Measurements from ENCODE around the gene SUPT20HL1. TPM values are rescaled to one million over a fixed set of nuclear protein-coding genes. Genes with fewer than 3 reads are reported as not detected.

SUPT20HL1 gene
- total and polyA plus RNA-seq, 2 of the 4 experiments (the other 2 are of a cell fraction), result not detected

DNA sequence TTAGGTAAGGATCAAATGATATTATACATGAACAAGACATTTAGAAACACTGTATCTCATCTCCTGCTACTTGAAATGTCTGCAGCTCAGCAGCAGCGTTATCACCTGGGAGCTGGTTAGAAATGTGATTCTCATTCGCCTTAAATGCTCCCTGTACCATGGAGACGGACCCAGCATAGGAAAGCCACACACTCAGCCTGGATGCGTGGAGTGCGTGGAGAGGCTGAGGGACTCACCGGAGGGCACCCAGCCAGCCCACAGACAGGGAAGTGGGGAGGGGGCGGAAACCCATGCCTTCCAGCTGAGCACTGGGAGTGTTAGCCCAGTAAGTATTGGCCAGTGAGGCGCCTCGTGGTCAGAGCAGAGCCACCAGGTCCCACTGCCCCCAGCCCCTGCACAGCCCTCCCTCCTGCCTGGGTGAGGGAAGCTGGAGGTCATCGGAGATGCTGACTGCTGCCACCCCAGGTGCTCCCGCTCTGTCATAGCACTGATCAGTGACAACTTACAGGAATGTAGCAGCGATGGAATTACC is 15.2 kb downstream of the SUPT20HL1 start:
- H2BK120ac ChIP-seq (ENCODE audit: low read depth, low read length), result no peak overlapping the region
- H4K91ac ChIP-seq (ENCODE audit: insufficient read depth, low read depth, low read length), result no peak overlapping the region
- no peak overlapping the region for H2AFZ ChIP-seq (replicated peaks; ENCODE audit: low read length, poor library complexity)
- no peak overlapping the region for H3K18ac ChIP-seq (ENCODE audit: low read depth, low read length)
- POLR2A ChIA-PET (ENCODE audit: unreplicated experiment), result no interaction called here
- no peak overlapping the region for H3K4me2 ChIP-seq (ENCODE audit: low read depth, low read length)
- H3K27me3 ChIP-seq (ENCODE audit: control insufficient read depth, insufficient read depth, low read length), result peaks cover 16% of the 10 kb centered on the region
- no peak overlapping the region for H3K9ac ChIP-seq (ENCODE audit: low read depth, low read length)
- no peak overlapping the region for H3K23ac ChIP-seq (ENCODE audit: low read depth, low read length)
- H2BK15ac ChIP-seq (ENCODE audit: low read depth, low read length), result no peak overlapping the region
- 83% methylated on average over 1 of the region's 12 CpGs; no CpG with 5 or more reads in 1 of the 2 experiments for WGBS, 2 experiments (ENCODE audit: extremely low coverage in 2 of 2, insufficient read length in 1 of 2)
- no peak overlapping the region for H2AK9ac ChIP-seq (replicated peaks; ENCODE audit: low read depth, low read length, poor library complexity)
- no peak overlapping the region for H3K56ac ChIP-seq (ENCODE audit: extremely low read depth, insufficient read depth, low read length)
- ATAC-seq (ENCODE audit: low read depth) (no peak), DNase-seq (no peak)
- no peak overlapping the region for H3K14ac ChIP-seq (replicated peaks; ENCODE audit: low read depth, low read length)
- intact Hi-C loops (cut with micrococcal nuclease) (no loop called here), in situ Hi-C loops (cut with MboI; ENCODE audit: low sequenced_read_pairs) (loop anchor here (25.0 kb wide), 1 partner anchor 762 kb away; no protein-coding TSS in a partner anchor), dilution Hi-C loops (cut with HindIII; ENCODE audit: low sequenced_read_pairs, unreplicated experiment) (no loop called here)
- no peak overlapping the region for H4K8ac ChIP-seq (ENCODE audit: low read depth in 2 of 2, low read length in 2 of 2)
- no peaks in the 10 kb centered on the region for H3K9me1 ChIP-seq (ENCODE audit: insufficient read depth, low read length)
- H3K36me3 ChIP-seq (ENCODE audit: control insufficient read depth, insufficient read depth, low read length), result no peaks in the 10 kb centered on the region
- 0 out of 2 replicates have a peak, but pooled peaks cover 2% of the 10 kb centered on the region for H3K9me3 ChIP-seq (ENCODE audit: control insufficient read depth, insufficient read depth, low read length)
- no peaks in the 10 kb centered on the region for H3K79me1 ChIP-seq (ENCODE audit: low read depth in 1 of 2, low read length in 2 of 2)
- no peaks in the 10 kb centered on the region for H4K20me1 ChIP-seq (ENCODE audit: insufficient read depth, low read length)
- H2BK5ac ChIP-seq (ENCODE audit: low read depth, low read length, poor library complexity, severe bottlenecking), result no peak overlapping the region
- no peak overlapping the region for H3K27ac ChIP-seq (ENCODE audit: insufficient read depth, low read length)
- BruUV-seq (replicated peaks), result no TSS peak
- no peak overlapping the region for H2BK20ac ChIP-seq (ENCODE audit: low read depth, low read length)
- H3K4me3 ChIP-seq (ENCODE audit: insufficient read depth, low read depth, low read length), result no peak overlapping the region
- no peak overlapping the region for H3K4ac ChIP-seq (ENCODE audit: low read depth, low read length)
- no peaks in the 10 kb centered on the region for H3K4me1 ChIP-seq (ENCODE audit: control insufficient read depth, insufficient read depth, low read length)
- H4K5ac ChIP-seq (ENCODE audit: low read depth, low read length), result no peak overlapping the region
- CTCF ChIA-PET, result no interaction called here
- TF ChIP-seq FOS (IDR thresholded peaks at IDR 0.05; ENCODE audit: low read depth, low read length), result no peak
- no peak for TF ChIP-seq RCOR1 (IDR thresholded peaks at IDR 0.05; ENCODE audit: insufficient replicate concordance, low read length)
- TF ChIP-seq, protein P1, sequence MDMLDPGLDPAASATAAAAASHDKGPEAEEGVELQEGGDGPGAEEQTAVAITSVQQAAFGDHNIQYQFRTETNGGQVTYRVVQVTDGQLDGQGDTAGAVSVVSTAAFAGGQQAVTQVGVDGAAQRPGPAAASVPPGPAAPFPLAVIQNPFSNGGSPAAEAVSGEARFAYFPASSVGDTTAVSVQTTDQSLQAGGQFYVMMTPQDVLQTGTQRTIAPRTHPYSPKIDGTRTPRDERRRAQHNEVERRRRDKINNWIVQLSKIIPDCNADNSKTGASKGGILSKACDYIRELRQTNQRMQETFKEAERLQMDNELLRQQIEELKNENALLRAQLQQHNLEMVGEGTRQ (IDR thresholded peaks at IDR 0.05; ENCODE audit: low read depth, low read length), result no peak
- TF ChIP-seq, protein P2, sequence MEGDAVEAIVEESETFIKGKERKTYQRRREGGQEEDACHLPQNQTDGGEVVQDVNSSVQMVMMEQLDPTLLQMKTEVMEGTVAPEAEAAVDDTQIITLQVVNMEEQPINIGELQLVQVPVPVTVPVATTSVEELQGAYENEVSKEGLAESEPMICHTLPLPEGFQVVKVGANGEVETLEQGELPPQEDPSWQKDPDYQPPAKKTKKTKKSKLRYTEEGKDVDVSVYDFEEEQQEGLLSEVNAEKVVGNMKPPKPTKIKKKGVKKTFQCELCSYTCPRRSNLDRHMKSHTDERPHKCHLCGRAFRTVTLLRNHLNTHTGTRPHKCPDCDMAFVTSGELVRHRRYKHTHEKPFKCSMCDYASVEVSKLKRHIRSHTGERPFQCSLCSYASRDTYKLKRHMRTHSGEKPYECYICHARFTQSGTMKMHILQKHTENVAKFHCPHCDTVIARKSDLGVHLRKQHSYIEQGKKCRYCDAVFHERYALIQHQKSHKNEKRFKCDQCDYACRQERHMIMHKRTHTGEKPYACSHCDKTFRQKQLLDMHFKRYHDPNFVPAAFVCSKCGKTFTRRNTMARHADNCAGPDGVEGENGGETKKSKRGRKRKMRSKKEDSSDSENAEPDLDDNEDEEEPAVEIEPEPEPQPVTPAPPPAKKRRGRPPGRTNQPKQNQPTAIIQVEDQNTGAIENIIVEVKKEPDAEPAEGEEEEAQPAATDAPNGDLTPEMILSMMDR (conservative IDR thresholded peaks at IDR 0.05; ENCODE audit: low read depth, low read length), result no peak
- no peak for TF ChIP-seq CHD1 (IDR thresholded peaks at IDR 0.05; ENCODE audit: low read depth, low read length)
- H2AK5ac ChIP-seq (ENCODE audit: low read depth, low read length), result no peak overlapping the region

Data from IMR-90 (cell line).